IMR-90 (cell line): ENCODE measurements around the gene KLHL40. TPM values are rescaled to one million over a fixed set of nuclear protein-coding genes. Genes with fewer than 3 reads are reported as not detected.
A peak's percentile ranks its signal among the peaks of the same experiment; 100 is the strongest.

Source experiments
- ATAC-seq: fragments of 200-7000 bp; cut with Tn5 transposase; 2 replicates; pipeline ENCODE4 v1.9.1; 2020; ENCODE audit warnings: low read depth, mild to moderate bottlenecking, moderate library complexity
- BruUV-seq: library from RNA; stranded (reverse); fragments of 400-500 nt; replicated peaks from 2 replicates; lab custom pipeline; 2021; lab: Mats Ljungman, UMichigan
- CTCF ChIA-PET: fragments of 300-600 bp; formaldehyde crosslinking; extraction: SDS; loops from one replicate; lab custom pipeline; 2021; ENCODE audit warnings: antibody characterized with exemption; lab: Yijun Ruan, JAX
- POLR2A ChIA-PET: fragments of 300-600 bp; sonication (Branson Sonifier 250); formaldehyde crosslinking; loops from one replicate; lab custom pipeline; 2022; ENCODE audit warnings: antibody characterized with exemption; ENCODE audit not compliant: unreplicated experiment; lab: Charles Lee
- DNase-seq: peaks from one replicate; pipeline ENCODE4 v3.0.0; 2013
- H2AFZ ChIP-seq: replicated peaks from 2 replicates; pipeline ENCODE3; 2013; ENCODE audit warnings: low read length, mild to moderate bottlenecking; ENCODE audit not compliant: poor library complexity
- H2AK5ac ChIP-seq: 2 replicates; pipeline ENCODE4 v1.6.1; 2013; ENCODE audit warnings: low read depth, low read length, inconsistent platforms
- H2AK9ac ChIP-seq: replicated peaks from 2 replicates; pipeline ENCODE3; 2013; ENCODE audit warnings: mild to moderate bottlenecking, low read depth, low read length, moderate library complexity; ENCODE audit not compliant: poor library complexity
- H2BK120ac ChIP-seq: 2 replicates; pipeline ENCODE4 v1.6.1; 2013; ENCODE audit warnings: low read depth, low read length, inconsistent platforms
- H2BK15ac ChIP-seq: 3 replicates; pipeline ENCODE4 v1.6.1; 2013; ENCODE audit warnings: low read depth, low read length, inconsistent platforms
- H2BK20ac ChIP-seq: 2 replicates; pipeline ENCODE4 v1.6.1; 2013; ENCODE audit warnings: low read depth, mild to moderate bottlenecking, inconsistent platforms, low read length, moderate library complexity
- H2BK5ac ChIP-seq: 2 replicates; pipeline ENCODE4 v1.6.1; 2013; ENCODE audit warnings: mild to moderate bottlenecking, low read depth, low read length, inconsistent platforms; ENCODE audit not compliant: poor library complexity, severe bottlenecking
- H3K14ac ChIP-seq: replicated peaks from 2 replicates; pipeline ENCODE4 v1.6.1; 2013; ENCODE audit warnings: low read depth, low read length, inconsistent platforms
- H3K18ac ChIP-seq: 2 replicates; pipeline ENCODE4 v1.6.1; 2013; ENCODE audit warnings: low read depth, low read length, control low read depth
- H3K23ac ChIP-seq: 2 replicates; pipeline ENCODE4 v1.6.1; 2013; ENCODE audit warnings: low read depth, low read length, inconsistent platforms
- H3K27ac ChIP-seq: 2 replicates; pipeline ENCODE4 v1.5.1; 2013; ENCODE audit warnings: mild to moderate bottlenecking, control low read depth, low read length; ENCODE audit not compliant: insufficient read depth
- H3K27me3 ChIP-seq: 2 replicates; pipeline ENCODE4 v1.6.1; 2013; ENCODE audit warnings: low read length; ENCODE audit not compliant: control insufficient read depth, insufficient read depth
- H3K36me3 ChIP-seq: 2 replicates; pipeline ENCODE4 v1.6.1; 2013; ENCODE audit warnings: low read length, mixed read lengths; ENCODE audit not compliant: control insufficient read depth, insufficient read depth
- H3K4ac ChIP-seq: 2 replicates; pipeline ENCODE4 v1.6.1; 2013; ENCODE audit warnings: low read depth, low read length, inconsistent platforms
- H3K4me1 ChIP-seq: 2 replicates; pipeline ENCODE4 v1.6.1; 2013; ENCODE audit warnings: low read length, mixed read lengths; ENCODE audit not compliant: control insufficient read depth, insufficient read depth
- H3K4me2 ChIP-seq: 2 replicates; pipeline ENCODE4 v1.6.1; 2013; ENCODE audit warnings: low read depth, mild to moderate bottlenecking, control low read depth, low read length, moderate library complexity
- H3K4me3 ChIP-seq: 2 replicates; pipeline ENCODE4 v1.5.1; 2013; ENCODE audit warnings: low read depth, mild to moderate bottlenecking, control low read depth, low read length, moderate library complexity; ENCODE audit not compliant: insufficient read depth
- H3K56ac ChIP-seq: 2 replicates; pipeline ENCODE4 v1.6.1; 2013; ENCODE audit warnings: low read length, inconsistent platforms; ENCODE audit not compliant: insufficient read depth; ENCODE audit errors: extremely low read depth
- H3K79me1 ChIP-seq, 2 experiments: 2 replicates each; pipeline ENCODE4 v1.6.1; 2013; ENCODE audit warnings: low read length in 2 of 2, inconsistent platforms in 1 of 2, low read depth in 1 of 2
- H3K9ac ChIP-seq: 2 replicates; pipeline ENCODE4 v1.6.1; 2013; ENCODE audit warnings: low read depth, low read length, control low read depth
- H3K9me1 ChIP-seq: 2 replicates; pipeline ENCODE4 v1.6.1; 2013; ENCODE audit warnings: low read length, inconsistent platforms; ENCODE audit not compliant: insufficient read depth
- H3K9me3 ChIP-seq: 2 replicates; pipeline ENCODE4 v1.6.1; 2013; ENCODE audit warnings: low read length; ENCODE audit not compliant: control insufficient read depth, insufficient read depth
- H4K20me1 ChIP-seq: 2 replicates; pipeline ENCODE4 v1.6.1; 2013; ENCODE audit warnings: low read length, inconsistent platforms; ENCODE audit not compliant: insufficient read depth
- H4K5ac ChIP-seq: 2 replicates; pipeline ENCODE4 v1.6.1; 2013; ENCODE audit warnings: mild to moderate bottlenecking, low read depth, low read length, control low read depth
- H4K8ac ChIP-seq, 2 experiments: 2 replicates each; pipeline ENCODE4 v1.6.1; 2013; ENCODE audit warnings: low read depth in 2 of 2, low read length in 2 of 2, control low read depth in 1 of 2, inconsistent platforms in 1 of 2
- H4K91ac ChIP-seq: 2 replicates; pipeline ENCODE4 v1.6.1; 2013; ENCODE audit warnings: low read depth, low read length, inconsistent platforms; ENCODE audit not compliant: insufficient read depth
- BHLHE40 ChIP-seq: fragments of 150-350 bp; IDR thresholded peaks from 2 replicates; pipeline ENCODE4 v1.6.1; 2016; ENCODE audit warnings: mild to moderate bottlenecking, low read depth, low read length
- CEBPB ChIP-seq: IDR thresholded peaks from 2 replicates; pipeline ENCODE4 v1.6.1; 2012; ENCODE audit warnings: low read depth, low read length, improper control_type of control experiment
- CHD1 ChIP-seq: IDR thresholded peaks from 2 replicates; pipeline ENCODE4 v1.6.1; 2012; ENCODE audit warnings: low read depth, low read length, improper control_type of control experiment
- CTCF ChIP-seq: conservative IDR thresholded peaks from 2 replicates; pipeline ENCODE4 v1.5.1; 2012; ENCODE audit warnings: mild to moderate bottlenecking, low read depth, low read length, improper control_type of control experiment
- ELK1 ChIP-seq: fragments of 150-350 bp; IDR thresholded peaks from 2 replicates; pipeline ENCODE4 v1.6.1; 2016; ENCODE audit warnings: low read depth, mild to moderate bottlenecking, low read length, moderate library complexity, borderline replicate concordance
- FOS ChIP-seq: fragments of 150-350 bp; IDR thresholded peaks from 2 replicates; pipeline ENCODE4 v1.6.1; 2016; ENCODE audit warnings: low read depth, low read length
- MAFK ChIP-seq: IDR thresholded peaks from 2 replicates; pipeline ENCODE4 v1.6.1; 2012; ENCODE audit warnings: low read depth, low read length, improper control_type of control experiment
- MAZ ChIP-seq: IDR thresholded peaks from 2 replicates; pipeline ENCODE4 v1.6.1; 2012; ENCODE audit warnings: low read depth, mild to moderate bottlenecking, low read length, improper control_type of control experiment, moderate library complexity, borderline replicate concordance
- MXI1 ChIP-seq: IDR thresholded peaks from 2 replicates; pipeline ENCODE4 v1.6.1; 2012; ENCODE audit warnings: low read depth, mild to moderate bottlenecking, low read length, moderate library complexity, borderline replicate concordance
- NFE2L2 ChIP-seq: fragments of 150-350 bp; IDR thresholded peaks from 2 replicates; pipeline ENCODE4 v1.6.1; 2016; ENCODE audit warnings: low read depth, mild to moderate bottlenecking, low read length
- POLR2A ChIP-seq: IDR thresholded peaks from 2 replicates; pipeline ENCODE4 v1.6.1; 2012; ENCODE audit warnings: mild to moderate bottlenecking, low read depth, low read length
- RAD21 ChIP-seq: IDR thresholded peaks from 2 replicates; pipeline ENCODE4 v1.6.1; 2012; ENCODE audit warnings: low read length, improper control_type of control experiment
- RCOR1 ChIP-seq: IDR thresholded peaks from 2 replicates; pipeline ENCODE4 v1.6.1; 2012; ENCODE audit warnings: mild to moderate bottlenecking, low read length, improper control_type of control experiment; ENCODE audit not compliant: insufficient replicate concordance
- RFX5 ChIP-seq: IDR thresholded peaks from 2 replicates; pipeline ENCODE4 v1.8.0; 2012; ENCODE audit warnings: low read depth, mild to moderate bottlenecking, low read length, moderate library complexity
- SMC3 ChIP-seq: fragments of 150-350 bp; IDR thresholded peaks from 2 replicates; pipeline ENCODE4 v1.6.1; 2016; ENCODE audit warnings: low read depth, mild to moderate bottlenecking, antibody characterized with exemption, low read length, moderate library complexity
- USF2 ChIP-seq: fragments of 150-350 bp; IDR thresholded peaks from 2 replicates; pipeline ENCODE4 v1.6.1; 2017; ENCODE audit warnings: mild to moderate bottlenecking, antibody characterized with exemption, low read length, low read depth
- WGBS, 2 experiments: methylation state at CpG; one replicate each; pipeline versions ENCODE4 v1.1.5 to v1.1.7; 2013; ENCODE audit warnings: missing lambda C conversion rate in 2 of 2; ENCODE audit not compliant: insufficient read length in 1 of 2; ENCODE audit errors: extremely low coverage in 2 of 2; 5-methylcytosine and 5-hydroxymethylcytosine counted together
- dilution Hi-C: fragments of 300-500 bp; cut with HindIII; formaldehyde crosslinking; loops from one replicate; pipeline ENCODE4 v1.14.3; 2018; ENCODE audit warnings: low sequenced_read_pairs; ENCODE audit not compliant: unreplicated experiment
- in situ Hi-C: fragments of 300-500 bp; cut with MboI; formaldehyde crosslinking; loops from 3 replicates; pipeline ENCODE4 v1.14.3; 2019; ENCODE audit warnings: low sequenced_read_pairs, inconsistent platforms, mixed read lengths
- intact Hi-C: fragments of 100-400 bp; cut with micrococcal nuclease; formaldehyde crosslinking; loops from 2 replicates; pipeline ENCODE4 v1.10.0; 2022
- polyA plus RNA-seq, 3 experiments: library from polyadenylated mRNA; depleted of rRNA; stranded (reverse); fragments of >200 nt; gene quantifications; 2 replicates each; pipeline ENCODE4 v1.2.3, GENCODE V29; 2012; ENCODE audit warnings: low replicate concordance in 1 of 3
- total RNA-seq: library from RNA; depleted of rRNA; stranded (reverse); fragments of >200 nt; gene quantifications from 2 replicates; pipeline ENCODE4 v1.2.3, GENCODE V29; 2012

Gene KLHL40
- total and polyA plus RNA-seq, 2 of the 4 experiments (the other 2 are of a cell fraction), result not detected

- H2BK15ac ChIP-seq, result no peak overlapping the region
- no peak overlapping the region for H2AK9ac ChIP-seq
- in situ Hi-C loops (no loop called here), intact Hi-C loops (no loop called here), dilution Hi-C loops (no loop called here)
- H3K79me1 ChIP-seq, result no peaks in the 10 kb centered on the region
- H3K56ac ChIP-seq, result no peak overlapping the region
- WGBS, 2 experiments, result no CpG with 5 or more reads among the region's 5 CpGs
- H3K27ac ChIP-seq, result no peak overlapping the region
- H4K20me1 ChIP-seq, result no peaks in the 10 kb centered on the region
- H2AFZ ChIP-seq, result peak overlapping the region; percentile 23
- no peak overlapping the region for H2BK120ac ChIP-seq
- H3K9me3 ChIP-seq, result no peaks in the 10 kb centered on the region
- no peak overlapping the region for H4K5ac ChIP-seq
- POLR2A ChIA-PET, result no interaction called here
- no peak overlapping the region for H3K4me2 ChIP-seq
- H2AK5ac ChIP-seq, result no peak overlapping the region
- no peak overlapping the region for H3K14ac ChIP-seq
- no peak overlapping the region for H4K8ac ChIP-seq
- TF ChIP-seq USF2 (no peak), SMC3 (no peak), CEBPB (no peak), CHD1 (no peak), RCOR1 (no peak), CTCF (no peak), POLR2A (no peak), MXI1 (no peak), RAD21 (no peak), MAFK (no peak), BHLHE40 (no peak), ELK1 (no peak), RFX5 (no peak), MAZ (no peak), FOS (no peak), NFE2L2 (no peak)
- no peaks in the 10 kb centered on the region for H3K9me1 ChIP-seq
- no peaks in the 10 kb centered on the region for H3K4me1 ChIP-seq
- H4K91ac ChIP-seq, result no peak overlapping the region
- no peak overlapping the region for H3K23ac ChIP-seq
- ATAC-seq (no peak), DNase-seq (no peak)
- H3K4ac ChIP-seq, result no peak overlapping the region
- no peak overlapping the region for H3K9ac ChIP-seq
- H3K18ac ChIP-seq, result no peak overlapping the region
- no peak overlapping the region for H2BK20ac ChIP-seq
- H3K27me3 ChIP-seq, result peaks cover 53% of the 10 kb centered on the region
- no peak overlapping the region for H2BK5ac ChIP-seq
- H3K36me3 ChIP-seq, result no peaks in the 10 kb centered on the region
- no TSS peak for BruUV-seq
- no peak overlapping the region for H3K4me3 ChIP-seq
- CTCF ChIA-PET, result no interaction called here
Observed at GRCh38 chr3:42712688-42713372, 27.5 kb downstream of the KLHL40 start.
